H1 (cell line): ENCODE data around the gene OLIG2. TPM values are rescaled to one million over a fixed set of nuclear protein-coding genes. Genes with fewer than 3 reads are reported as not detected.

Experiments used
- CTCF ChIA-PET: fragments of 300-600 bp; sonication (Branson Sonifier 250); formaldehyde crosslinking; loops from one replicate; lab custom pipeline; 2021; ENCODE audit not compliant: partially characterized antibody; lab: Charles Lee
- POLR2A ChIA-PET: fragments of 300-600 bp; sonication (Branson Sonifier 250); formaldehyde crosslinking; loops from one replicate; lab custom pipeline; 2021; ENCODE audit warnings: inconsistent platforms; ENCODE audit not compliant: partially characterized antibody; lab: Charles Lee
- DNase-seq, 2 experiments: peaks; one replicate each; pipeline versions ENCODE4 v3.0.0 to v3.0.0-alpha.2; 2010 to 2022; ENCODE audit warnings: low spot score in 2 of 2, low read depth in 1 of 2, mixed read lengths in 1 of 2
- FAIRE-seq: peaks from 2 replicates; lab custom pipeline; 2011; peaks lifted over from hg19 to GRCh38; lab: Jason Lieb, UNC
- H2AFZ ChIP-seq: 2 replicates; pipeline ENCODE4 v1.8.1; 2012; ENCODE audit warnings: low read length, inconsistent platforms
- H2AK5ac ChIP-seq: 2 replicates; pipeline ENCODE4 v1.6.1; 2013; ENCODE audit warnings: low read depth, low read length
- H2BK120ac ChIP-seq: replicated peaks from 2 replicates; pipeline ENCODE3; 2013; ENCODE audit warnings: low read depth, low read length, inconsistent platforms
- H2BK12ac ChIP-seq: 2 replicates; pipeline ENCODE4 v1.6.1; 2013; ENCODE audit warnings: low read depth, low read length
- H2BK15ac ChIP-seq: 2 replicates; pipeline ENCODE4 v1.6.1; 2013; ENCODE audit warnings: low read length
- H2BK20ac ChIP-seq: 2 replicates; pipeline ENCODE4 v1.6.1; 2013; ENCODE audit warnings: low read length
- H2BK5ac ChIP-seq: 2 replicates; pipeline ENCODE4 v1.6.1; 2013; ENCODE audit warnings: low read depth, low read length
- H3K14ac ChIP-seq: 2 replicates; pipeline ENCODE4 v1.6.1; 2013; ENCODE audit warnings: inconsistent platforms; ENCODE audit not compliant: insufficient read length
- H3K18ac ChIP-seq: 2 replicates; pipeline ENCODE4 v1.6.1; 2013; ENCODE audit warnings: low read length; ENCODE audit errors: extremely low read depth
- H3K23ac ChIP-seq: 2 replicates; pipeline ENCODE4 v1.6.1; 2013; ENCODE audit warnings: inconsistent platforms; ENCODE audit not compliant: insufficient read length
- H3K23me2 ChIP-seq: 2 replicates; pipeline ENCODE4 v1.6.1; 2013; ENCODE audit warnings: low read depth, low read length
- H3K27ac ChIP-seq: 2 replicates; pipeline ENCODE4 v1.6.1; 2011; ENCODE audit warnings: low read depth, low read length, inconsistent platforms
- H3K27me3 ChIP-seq, 4 experiments: replicated peaks in 1 of 4; 1 replicate in 1 of 4; 2 replicates in 3 of 4; pipeline versions ENCODE4 v1.6.1 to v1.8.1; 2011 to 2013; ENCODE audit warnings: low read length in 3 of 4, mild to moderate bottlenecking in 3 of 4, inconsistent platforms in 2 of 4, mixed read lengths in 2 of 4, moderate library complexity in 1 of 4; ENCODE audit not compliant: control insufficient read depth in 3 of 4, insufficient read depth in 3 of 4; ENCODE audit errors: extremely low read depth in 1 of 4
- H3K36me3 ChIP-seq, 4 experiments: 2 replicates each; pipeline versions ENCODE4 v1.6.1 to v1.8.1; 2011 to 2013; ENCODE audit warnings: mild to moderate bottlenecking in 4 of 4, low read length in 3 of 4, moderate library complexity in 2 of 4, control low read depth in 1 of 4, inconsistent platforms in 1 of 4; ENCODE audit not compliant: insufficient read depth in 4 of 4, control insufficient read depth in 2 of 4
- H3K4ac ChIP-seq: replicated peaks from 2 replicates; pipeline ENCODE3; 2013; ENCODE audit warnings: low read length, low read depth, mixed read lengths, inconsistent platforms; ENCODE audit not compliant: insufficient read length
- H3K4me1 ChIP-seq, 4 experiments: replicated peaks in 1 of 4; 1 replicate in 1 of 4; 2 replicates in 3 of 4; pipeline versions ENCODE4 v1.6.1 to v1.8.1; 2011 to 2013; ENCODE audit warnings: low read length in 3 of 4, inconsistent platforms in 2 of 4, mixed read lengths in 1 of 4; ENCODE audit not compliant: insufficient read depth in 4 of 4, control insufficient read depth in 3 of 4
- H3K4me2 ChIP-seq, 2 experiments: 2 replicates each; pipeline versions ENCODE4 v1.6.1 to v1.8.1; 2011 to 2013; ENCODE audit warnings: low read depth in 2 of 2, low read length in 2 of 2, control low read depth in 1 of 2, inconsistent platforms in 1 of 2, mild to moderate bottlenecking in 1 of 2; ENCODE audit not compliant: insufficient read depth in 1 of 2
- H3K4me3 ChIP-seq, 4 experiments: fragments of 200-600, 300-600 bp in 1 of 4; sonication (generic), shearing (Covaris generic), sonication (Bioruptor Twin) in 1 of 4; 2 replicates each; pipeline versions ENCODE4 v1.5.1 to v1.8.1; 2011 to 2016; ENCODE audit warnings: low read length in 4 of 4, low read depth in 3 of 4, control low read depth in 2 of 4, inconsistent platforms in 2 of 4, mild to moderate bottlenecking in 2 of 4, mixed read lengths in 1 of 4, moderate library complexity in 1 of 4; ENCODE audit not compliant: insufficient read depth in 2 of 4; ENCODE audit errors: extremely low read depth in 1 of 4
- H3K56ac ChIP-seq: replicated peaks from 2 replicates; pipeline ENCODE3; 2013; ENCODE audit warnings: low read depth, mild to moderate bottlenecking, mixed read lengths, low read length, inconsistent platforms; ENCODE audit not compliant: insufficient read length
- H3K79me1 ChIP-seq: 2 replicates; pipeline ENCODE4 v1.6.1; 2013; ENCODE audit warnings: low read depth, low read length, control low read depth
- H3K79me2 ChIP-seq, 2 experiments: 2 replicates each; pipeline versions ENCODE4 v1.6.1 to v1.8.1; 2012 to 2013; ENCODE audit warnings: low read length in 2 of 2, mild to moderate bottlenecking in 2 of 2, inconsistent platforms in 1 of 2; ENCODE audit not compliant: insufficient read depth in 2 of 2, control insufficient read depth in 1 of 2
- H3K9ac ChIP-seq, 4 experiments: replicated peaks in 1 of 4; 1 replicate in 1 of 4; 2 replicates in 3 of 4; pipeline versions ENCODE4 v1.6.1 to v1.8.1; 2011 to 2013; ENCODE audit warnings: low read depth in 3 of 4, low read length in 3 of 4, control low read depth in 2 of 4, mild to moderate bottlenecking in 2 of 4, moderate library complexity in 2 of 4, inconsistent platforms in 1 of 4; ENCODE audit errors: extremely low read depth in 1 of 4
- H3K9me3 ChIP-seq, 2 experiments: 2 replicates each; pipeline versions ENCODE4 v1.6.1 to v1.8.1; 2012 to 2013; ENCODE audit warnings: mild to moderate bottlenecking in 2 of 2, moderate library complexity in 2 of 2, control low read depth in 1 of 2, inconsistent platforms in 1 of 2, low read depth in 1 of 2, low read length in 1 of 2, mixed read lengths in 1 of 2; ENCODE audit not compliant: insufficient read depth in 2 of 2
- H4K20me1 ChIP-seq, 2 experiments: replicated peaks in 1 of 2; 2 replicates each; pipeline versions ENCODE3 to v1.8.1; 2011 to 2013; ENCODE audit warnings: inconsistent platforms in 2 of 2, low read length in 2 of 2, mild to moderate bottlenecking in 1 of 2; ENCODE audit not compliant: insufficient read depth in 2 of 2, control insufficient read depth in 1 of 2
- H4K5ac ChIP-seq: 2 replicates; pipeline ENCODE4 v1.6.1; 2013; ENCODE audit warnings: low read length, low read depth, mixed read lengths, inconsistent platforms; ENCODE audit not compliant: insufficient read length
- H4K8ac ChIP-seq: 2 replicates; pipeline ENCODE4 v1.8.0; 2013; ENCODE audit warnings: mild to moderate bottlenecking, moderate library complexity, low read length, inconsistent platforms; ENCODE audit not compliant: insufficient read depth; ENCODE audit errors: extremely low read depth
- H4K91ac ChIP-seq: replicated peaks from 2 replicates; pipeline ENCODE3; 2013; ENCODE audit warnings: low read length, mixed read lengths, inconsistent platforms; ENCODE audit not compliant: insufficient read length
- BACH1 ChIP-seq: IDR thresholded peaks from 2 replicates; pipeline ENCODE4 v1.6.1; 2012; ENCODE audit warnings: low read length, improper control_type of control experiment
- BRCA1 ChIP-seq: IDR thresholded peaks from 2 replicates; pipeline ENCODE4 v1.6.1; 2012; ENCODE audit warnings: low read depth, low read length, improper control_type of control experiment
- SIN3A ChIP-seq, 2 experiments: IDR thresholded peaks in 1 of 2; conservative IDR thresholded peaks in 1 of 2; 2 replicates each; pipeline ENCODE4 v1.6.1; 2011 to 2012; ENCODE audit warnings: low read length in 2 of 2, improper control_type of control experiment in 1 of 2, low read depth in 1 of 2, mild to moderate bottlenecking in 1 of 2
- SIRT6 ChIP-seq: IDR thresholded peaks from one replicate; pipeline ENCODE4 v1.7.1; 2012; ENCODE audit warnings: low read length, inconsistent platforms
- WGBS, 2 experiments: shearing (Covaris generic) in 1 of 2; methylation state at CpG; one replicate each; pipeline versions ENCODE4 v1.1.6 to v1.1.7; 2013 to 2015; ENCODE audit warnings: low lambda C conversion rate in 2 of 2, mixed read lengths in 2 of 2, inconsistent platforms in 1 of 2, low coverage in 1 of 2, missing lambda C conversion rate in 1 of 2; ENCODE audit not compliant: insufficient replicate concordance in 2 of 2, insufficient coverage in 1 of 2, insufficient read length in 1 of 2; ENCODE audit errors: extremely low coverage in 1 of 2, missing lambda C conversion rate in 1 of 2; 5-methylcytosine and 5-hydroxymethylcytosine counted together
- polyA plus RNA-seq, 7 experiments: library from polyadenylated mRNA; depleted of rRNA in 3 of 7; stranded (reverse) in 5 of 7; unstranded in 2 of 7; fragments of >200 nt in 5 of 7; fragments of 200-250 nt in 2 of 7; gene quantifications; 1 replicate in 5 of 7; 2 replicates in 1 of 7; 4 replicates in 1 of 7; pipeline versions ENCODE4 v1.2.1 to v1.2.3, GENCODE V29; 2011 to 2013; ENCODE audit warnings: missing spikeins in 2 of 7, mixed read lengths in 2 of 7
- total RNA-seq: library from RNA; stranded (reverse); fragmentation: NEBNext Ultra II Directional; extraction: Animal tissue kit (Norgen Biotek cat#: 25700); gene quantifications from 2 replicates; pipeline ENCODE4 v1.2.1, GENCODE V29; 2021

Gene OLIG2
- total and polyA plus RNA-seq, 2 of the 8 experiments (the other 6 are each of a cell fraction or from before 2014, with no cell fraction given): 0.79 TPM; not detected in 1

DNA sequence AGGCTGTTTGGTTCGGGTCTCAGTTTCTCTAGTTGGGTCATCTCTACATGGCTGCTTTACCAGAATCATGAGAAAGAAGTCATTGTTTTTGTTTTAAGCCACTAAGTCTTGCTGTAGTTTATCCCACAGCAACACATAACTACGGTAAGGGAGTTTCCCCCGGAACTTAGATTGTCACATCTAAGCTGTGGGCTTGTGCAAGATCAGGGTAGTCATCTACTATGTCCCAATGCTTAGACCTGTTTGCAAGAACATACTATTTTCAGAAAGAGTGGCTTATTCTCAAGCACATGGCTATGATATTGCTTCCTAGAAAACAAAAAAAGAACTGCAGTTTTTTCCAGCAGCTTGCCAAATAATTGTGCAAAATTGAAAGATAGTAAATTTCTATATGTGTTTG lies 18.0 kb upstream of the OLIG2 start:
- no peak overlapping the region for H3K4ac ChIP-seq
- no peaks in the 10 kb centered on the region; a peak in 1 of 7 replicates for H3K4me1 ChIP-seq
- no peak overlapping the region for H3K4me3 ChIP-seq
- H4K91ac ChIP-seq: no peak overlapping the region
- no peak overlapping the region for H3K18ac ChIP-seq
- H2BK15ac ChIP-seq: no peak overlapping the region
- TF ChIP-seq SIN3A (conservative IDR thresholded peaks at IDR 0.05 in 1 of 2, IDR thresholded peaks at IDR 0.05 in 1 of 2; ENCODE audit: low read depth in 1 of 2, low read length in 2 of 2): no peak
- no peak for TF ChIP-seq SIRT6
- TF ChIP-seq BRCA1: no peak
- no peak for TF ChIP-seq BACH1
- TF ChIP-seq, all 59 proteins: peak for 0
- Histone ChIP-seq H3K9me3 (no peaks in the 10 kb centered on the region), H2BK120ac (no peak overlapping the region), H3K79me2 (no peaks in the 10 kb centered on the region), H3K9ac (no peak overlapping the region), H3K23ac (no peak overlapping the region), H4K5ac (no peak overlapping the region), H3K23me2 (no peaks in the 10 kb centered on the region), H2BK20ac (no peak overlapping the region), H2BK12ac (no peak overlapping the region), H2AFZ (no peak overlapping the region), H4K8ac (no peak overlapping the region), H2AK5ac (no peak overlapping the region), H2BK5ac (no peak overlapping the region), H3K36me3 (no peaks in the 10 kb centered on the region), H3K14ac (no peak overlapping the region), H3K27ac (no peak overlapping the region), H3K79me1 (no peaks in the 10 kb centered on the region), H3K27me3 (peaks cover 0 to 2% (median 0%) of the 10 kb centered on the region in 4 experiments; a peak in 1 of 7 replicates), H3K56ac (no peak overlapping the region), H3K4me2 (no peak overlapping the region), H4K20me1 (no peaks in the 10 kb centered on the region)
- 91% methylated on average over 3 of the region's 3 CpGs; no CpG with 5 or more reads in 1 of the 2 experiments for WGBS, 2 experiments
- ChIA-PET POLR2A (no interaction called here), CTCF (interaction anchor here (1.1 kb wide), 1 partner anchor 132 kb away, joined by 3 read pairs; no protein-coding TSS in a partner anchor)
- DNase-seq (no peak), FAIRE-seq (no peak)
